Left colon (tissue), 2 donors: ENCODE results near the gene KLK5. TPM values are rescaled to one million over a fixed set of nuclear protein-coding genes. Genes with fewer than 3 reads are reported as not detected.
"Not testable (repeated sequence)": the region's sequence is repeated elsewhere in the genome, so short reads cannot be mapped to it uniquely, and the experiment has no call there.

Source experiments
- ATAC-seq: fragments of 200-7000 bp; cut with Tn5 transposase; one replicate; pipeline ENCODE4 v1.9.1; 2020; ENCODE audit warnings: mild to moderate bottlenecking, moderate library complexity
- DNase-seq, 2 donors: peaks; one replicate each; pipeline ENCODE4 v3.0.0-alpha.2; 2020
- intact Hi-C, 2 donors: fragments of 100-400 bp; cut with DNase I in 1 of 2; cut with micrococcal nuclease in 1 of 2; formaldehyde crosslinking; loops; one replicate each; pipeline versions ENCODE4 v1.11.2 to v1.14.0; 2022; cut with DNase I, micrococcal nuclease
- long read RNA-seq: library from polyadenylated mRNA; unstranded; transcript quantifications from one replicate; pipeline ENCODE4 v2.0.0, GENCODE V29; 2021
- total RNA-seq, 2 donors: library from RNA; stranded (reverse); fragmentation: NEBNext Ultra II Directional; extraction: Animal tissue kit (Norgen Biotek cat#: 25700); gene quantifications; one replicate each; pipeline ENCODE4 v1.2.1, GENCODE V29; 2021
- donor health status: DM: no; HTN: no; CAD: no.
- donor health status: DM: yes; HTN: yes; CAD: no.

KLK5 gene, protein sequence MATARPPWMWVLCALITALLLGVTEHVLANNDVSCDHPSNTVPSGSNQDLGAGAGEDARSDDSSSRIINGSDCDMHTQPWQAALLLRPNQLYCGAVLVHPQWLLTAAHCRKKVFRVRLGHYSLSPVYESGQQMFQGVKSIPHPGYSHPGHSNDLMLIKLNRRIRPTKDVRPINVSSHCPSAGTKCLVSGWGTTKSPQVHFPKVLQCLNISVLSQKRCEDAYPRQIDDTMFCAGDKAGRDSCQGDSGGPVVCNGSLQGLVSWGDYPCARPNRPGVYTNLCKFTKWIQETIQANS
- not detected for total RNA-seq
- long read RNA-seq: 0 reads

- intact Hi-C loops: no loop called here
- ATAC-seq (no peak), DNase-seq (no peak)
Observed at GRCh38 chr19:50952910-50953309, at the start of gene KLK5. KLK5 (minus strand) TSS chr19:50953038; CDS start chr19:50952657, 381 bp downstream.

GRCh38 chr19:51002089-51002532 lies 49.3 kb upstream of the KLK5 start:
- intact Hi-C loops: no loop called here
- DNase-seq: no peak
- no peak for ATAC-seq

- ATAC-seq (no peak), DNase-seq (no peak)
- intact Hi-C loops: no loop called here
Observed at GRCh38 chr19:51001515-51001914, 48.7 kb upstream of the KLK5 start, which contains the start of gene KLK8. KLK8 (minus strand) TSS chr19:51001604; CDS start chr19:51001167, 437 bp downstream.

DNA sequence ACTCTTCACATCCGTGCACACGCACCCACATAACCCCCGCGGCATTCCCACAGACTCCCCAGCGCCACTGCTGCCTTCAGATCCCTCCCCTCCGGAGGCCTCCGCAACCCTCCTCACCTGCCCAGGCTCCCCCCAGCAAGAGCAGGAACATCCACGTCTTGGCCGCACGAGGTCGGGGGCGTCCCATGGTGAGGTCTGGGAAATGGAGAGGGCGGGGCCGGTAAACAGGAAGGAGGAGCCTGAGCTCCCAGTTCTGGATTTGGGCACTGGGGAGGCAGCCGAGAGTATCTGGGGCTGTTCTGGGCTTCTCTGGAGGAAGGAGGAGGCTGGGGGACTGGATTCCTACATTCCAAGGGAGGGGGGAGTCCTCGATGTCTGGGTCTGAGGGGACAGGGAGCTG lies 48.1 kb upstream of the KLK5 start:
- ATAC-seq (no peak), DNase-seq (no peak)
- intact Hi-C loops: no loop called here

DNA sequence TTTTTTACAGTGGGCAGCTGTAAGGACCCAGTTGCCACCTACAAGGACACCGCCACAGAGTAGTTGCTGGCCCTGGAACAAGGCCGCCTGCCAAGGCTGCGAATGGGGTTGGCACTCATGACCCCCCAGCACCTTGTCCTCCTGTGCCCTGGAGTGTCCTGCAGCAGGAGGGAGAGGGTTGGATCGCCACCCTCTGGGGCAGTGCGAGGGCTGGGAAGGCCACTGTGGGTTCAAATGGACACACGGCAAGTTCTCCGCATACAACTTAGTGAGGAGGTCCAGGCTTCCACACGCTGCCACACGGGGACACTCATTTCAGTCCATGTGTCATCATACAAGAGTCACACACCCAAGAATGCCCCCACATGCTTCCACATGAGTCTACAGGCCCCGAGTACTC lies 47.6 kb upstream of the KLK5 start:
- intact Hi-C loops: no loop called here
- ATAC-seq: no peak
- DNase-seq: no peak

DNA sequence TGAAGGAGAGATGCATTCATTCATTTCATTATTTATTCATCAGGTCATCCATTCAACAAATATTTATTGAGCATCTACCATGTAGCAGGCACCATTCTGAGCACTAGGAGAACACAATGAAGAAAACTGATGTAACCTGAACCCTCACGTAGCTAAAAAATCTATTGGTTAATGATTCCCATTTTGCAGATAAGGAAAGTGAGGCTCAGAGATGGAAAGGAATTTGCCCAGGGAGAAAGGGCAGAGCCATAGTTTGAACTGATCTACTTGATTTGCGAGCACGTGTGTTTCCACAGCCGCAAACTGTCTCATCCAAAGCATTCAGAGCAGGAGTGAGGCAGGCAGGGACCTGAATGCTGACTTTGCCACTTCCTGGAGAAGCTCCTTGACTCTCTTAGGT lies 45.8 kb upstream of the KLK5 start:
- no peak for DNase-seq
- no peak for ATAC-seq
- intact Hi-C loops: no loop called here

- ATAC-seq (no peak), DNase-seq (no peak)
- intact Hi-C loops: no loop called here
Observed at GRCh38 chr19:50998061-50998460, 45.2 kb upstream of the KLK5 start.

DNA sequence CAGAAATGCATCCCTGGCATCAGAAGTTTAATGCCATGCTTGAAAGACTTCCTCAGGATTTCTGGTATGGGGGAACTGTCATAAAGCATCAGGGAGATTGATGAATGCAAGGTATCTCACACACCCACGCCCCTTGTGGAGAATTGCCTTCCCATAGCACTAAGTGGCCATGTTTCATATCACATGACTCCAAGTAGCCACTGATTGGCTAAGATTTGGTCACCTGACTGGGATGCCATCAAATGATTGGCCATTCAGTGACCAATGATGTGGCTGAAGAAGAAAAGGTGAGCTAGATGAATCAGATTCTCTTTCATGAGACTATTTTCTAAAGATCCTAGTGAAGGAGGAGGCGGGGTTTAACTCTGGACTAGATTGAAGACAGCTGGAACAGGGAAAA lies 41.3 kb upstream of the KLK5 start:
- ATAC-seq (no peak), DNase-seq (no peak)
- intact Hi-C loops: no loop called here

DNA sequence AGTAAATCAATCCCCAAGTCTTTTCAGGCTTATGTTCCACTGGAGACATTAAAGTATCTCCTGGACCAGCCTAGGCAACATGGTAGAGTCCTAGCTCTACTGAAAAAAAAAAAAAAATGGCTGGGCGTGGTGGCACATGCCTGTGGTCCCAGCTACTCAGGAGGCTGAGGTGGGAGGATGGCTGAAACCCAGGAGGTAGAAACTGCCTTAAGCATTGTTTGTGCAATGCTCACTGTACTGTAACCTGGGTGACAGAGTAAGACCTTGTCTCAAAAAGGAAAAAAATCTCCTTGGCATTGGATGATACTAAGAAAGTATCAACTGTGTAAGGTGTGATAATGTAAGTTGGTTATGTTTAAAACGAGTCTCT lies 39.8 kb upstream of the KLK5 start:
- no peak for DNase-seq
- intact Hi-C loops: no loop called here
- no peak for ATAC-seq

DNA sequence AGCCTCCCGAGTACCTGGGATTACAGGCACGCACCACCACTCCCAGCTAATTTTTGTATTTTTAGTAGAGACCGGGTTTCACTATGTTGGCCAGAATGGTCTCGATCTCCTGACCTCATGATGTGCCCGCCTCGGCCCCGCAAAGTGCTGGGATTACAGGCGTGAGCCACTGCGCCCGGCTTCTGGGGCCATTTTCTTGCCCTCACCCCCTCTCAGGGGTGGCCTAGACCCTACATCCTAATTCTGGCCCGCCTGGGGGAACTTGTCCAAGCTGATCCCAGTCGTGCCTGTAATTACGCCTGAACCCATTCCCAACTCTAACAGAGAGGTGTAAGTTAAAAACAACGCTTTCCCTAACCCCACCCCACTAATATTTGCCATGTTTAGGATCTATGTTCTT lies 31.6 kb upstream of the KLK5 start:
- ATAC-seq, intact Hi-C loops, DNase-seq: not testable (repeated sequence)

- ATAC-seq: no peak
Observed at GRCh38 chr19:50983625-50984292, 30.9 kb upstream of the KLK5 start, which contains the start of gene KLK7. KLK7 (minus strand) TSS chr19:50983917; CDS start chr19:50982399, 1,518 bp downstream.

GRCh38 chr19:50982186-50982585 lies 29.3 kb upstream of the KLK5 start:
- intact Hi-C loops: no loop called here
- DNase-seq (no peak), ATAC-seq (no peak)

More at GRCh38 chr19:50983625-50984292, 30.9 kb upstream of the KLK5 start, which contains the start of gene KLK7:
- DNase-seq: no peak
- intact Hi-C loops: no loop called here

DNA sequence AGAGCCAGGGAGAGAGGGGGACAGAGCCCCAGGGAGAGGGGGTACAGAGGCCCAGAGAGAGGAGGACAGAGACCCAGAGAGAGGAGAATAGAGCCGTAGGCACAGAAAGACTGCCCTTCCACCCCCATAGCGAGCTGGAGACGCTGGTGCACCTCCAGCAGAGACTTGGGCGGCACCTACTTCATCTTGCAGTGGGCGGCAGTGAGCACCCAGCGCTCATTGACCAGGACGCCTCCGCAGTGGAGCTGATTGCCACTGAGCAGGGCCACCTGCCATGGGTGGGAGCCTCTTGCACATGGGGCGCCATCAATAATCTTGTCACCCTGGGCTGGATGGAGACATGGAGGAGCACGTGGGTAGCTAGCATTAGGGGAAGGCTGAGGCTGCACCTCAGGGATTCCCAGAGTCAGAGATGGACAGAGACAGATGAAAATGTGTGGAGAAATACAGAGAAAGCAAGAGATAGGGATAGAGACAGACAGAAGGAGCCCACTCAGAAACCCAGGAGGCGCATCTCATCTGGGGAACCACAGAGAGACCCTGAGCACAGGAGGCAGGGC lies 28.8 kb upstream of the KLK5 start:
- intact Hi-C loops: no loop called here
- DNase-seq (no peak), ATAC-seq (no peak)

GRCh38 chr19:50980208-50980607 lies 27.4 kb upstream of the KLK5 start:
- intact Hi-C loops: no loop called here
- DNase-seq (no peak), ATAC-seq (no peak)

- no peak for DNase-seq
- intact Hi-C loops: no loop called here
- ATAC-seq: no peak
Observed at GRCh38 chr19:50979758-50980157, 26.9 kb upstream of the KLK5 start.

DNA sequence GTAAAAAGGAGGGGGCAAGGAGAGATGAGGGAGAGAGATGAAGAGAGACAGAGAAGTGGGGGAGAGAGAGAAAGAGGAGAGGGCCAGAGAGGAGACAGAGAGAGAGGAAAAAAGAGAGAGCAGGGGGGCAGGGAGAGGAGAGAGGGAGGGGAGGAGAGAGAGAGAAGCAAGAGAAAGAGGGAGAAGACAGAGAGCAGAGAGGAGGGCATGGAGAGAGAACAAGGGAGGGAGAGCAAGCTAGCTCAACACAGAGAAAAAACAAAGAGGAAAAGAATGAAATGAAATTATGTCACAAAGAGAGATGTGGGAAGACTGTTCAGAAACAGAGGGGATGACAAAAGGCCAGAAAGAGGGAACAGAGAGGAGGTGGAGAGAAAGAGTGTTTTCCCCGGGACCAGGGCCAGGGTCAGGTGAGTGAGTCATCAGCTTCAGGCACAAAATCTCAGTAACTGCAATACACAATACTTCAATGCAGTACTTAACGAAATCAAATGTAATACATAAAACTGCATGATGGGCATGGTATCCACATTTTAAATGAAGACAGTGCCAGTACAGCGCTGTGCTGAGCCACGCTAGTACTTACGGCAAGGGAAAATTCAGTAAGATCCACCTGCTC lies 26.0 kb upstream of the KLK5 start:
- intact Hi-C loops: no loop called here
- ATAC-seq: no peak
- no peak for DNase-seq

DNA sequence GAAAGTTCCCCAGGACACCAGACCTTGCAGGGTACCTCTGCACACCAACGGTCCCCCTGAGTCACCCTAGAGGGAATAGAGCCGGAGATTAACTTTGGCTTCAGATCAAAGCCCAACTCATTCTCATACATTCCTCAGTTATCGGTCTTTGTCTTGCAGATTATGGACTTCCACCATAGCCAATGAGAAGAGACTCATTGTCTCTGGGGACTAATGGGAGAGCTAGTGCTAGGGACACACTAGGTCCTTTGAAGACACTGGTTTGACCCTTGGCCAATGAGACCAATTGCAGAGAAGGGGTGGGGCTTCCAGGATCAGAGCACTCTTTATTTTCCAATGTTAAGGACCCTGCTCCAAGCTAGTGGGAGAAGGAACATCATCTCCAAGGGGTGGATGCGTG lies 24.8 kb upstream of the KLK5 start:
- DNase-seq (no peak), ATAC-seq (no peak)
- intact Hi-C loops: no loop called here

- peak; percentile 55 for ATAC-seq
- intact Hi-C loops: no loop called here
- DNase-seq: no peak
Observed at GRCh38 chr19:50975766-50976165, 22.9 kb upstream of the KLK5 start.

DNA sequence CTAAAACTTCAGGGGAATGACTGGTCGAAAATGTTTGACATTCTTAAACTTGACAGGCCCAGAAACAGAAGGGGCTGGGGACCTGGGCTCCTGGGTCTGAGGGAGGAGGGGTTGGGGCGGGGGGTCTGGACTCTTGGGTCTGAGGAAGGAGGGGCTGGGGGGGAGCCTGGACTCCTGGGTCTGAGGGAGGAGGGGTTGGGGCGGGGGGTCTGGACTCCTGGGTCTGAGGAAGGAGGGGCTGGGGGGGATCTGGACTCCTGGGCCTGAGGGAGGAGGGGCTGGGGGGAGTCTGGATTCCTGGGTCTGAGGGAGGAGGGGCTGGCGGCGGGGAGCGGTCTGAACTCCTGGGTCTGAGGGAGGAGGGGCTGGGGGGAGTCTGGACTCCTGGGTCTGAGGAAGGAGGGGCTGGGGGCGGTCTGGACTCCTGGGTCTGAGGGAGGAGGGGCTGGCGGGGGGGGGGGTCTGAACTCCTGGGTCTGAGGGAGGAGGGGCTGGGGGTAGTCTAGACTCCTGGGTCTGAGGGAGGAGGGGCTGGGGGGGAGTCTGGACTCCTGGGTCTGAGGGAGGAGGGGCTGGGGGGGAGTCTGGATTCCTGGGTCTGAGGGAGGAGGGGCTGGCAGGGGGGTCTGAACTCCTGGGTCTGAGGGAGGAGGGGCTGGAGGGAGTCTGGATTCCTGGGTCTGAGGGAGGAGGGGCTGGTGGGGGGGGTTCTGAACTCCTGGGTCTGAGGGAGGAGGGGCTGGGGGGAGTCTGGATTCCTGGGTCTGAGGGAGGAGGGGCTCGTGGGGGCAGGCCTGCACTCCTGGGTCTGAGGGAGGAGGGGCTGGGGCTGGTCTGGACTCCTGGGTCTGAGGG lies 22.1 kb upstream of the KLK5 start:
- ATAC-seq (no peak), DNase-seq (no peak)
- intact Hi-C loops: no loop called here
